ENCODE results near the gene CD300LF.
A peak's percentile ranks its signal among the peaks of the same experiment; 100 is the strongest.

Gene CD300LF

DNA sequence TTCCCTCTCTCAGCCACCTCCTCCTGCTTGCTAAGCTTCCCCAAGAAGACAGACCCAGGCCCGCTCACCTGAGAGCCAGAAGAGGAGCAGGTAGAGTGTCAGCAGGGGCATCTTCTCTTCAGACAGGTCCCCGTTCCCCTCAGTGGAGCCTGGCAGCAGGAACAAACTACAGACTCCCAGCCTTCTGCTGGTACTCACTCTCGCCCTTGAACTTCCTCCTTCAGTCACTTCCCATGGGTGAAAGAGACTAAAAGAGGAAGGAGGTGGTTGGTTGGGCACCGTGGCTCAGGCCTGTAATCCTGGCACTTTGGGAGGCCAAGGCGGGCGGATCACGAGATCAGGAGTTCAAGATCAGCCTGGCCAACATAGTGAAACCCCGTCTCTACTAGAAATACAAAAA is at the start of gene CD300LF:
CD300LF (minus strand) TSS at position 168 of the 400 bp plus-strand sequence; CDS start at position 111, 57 bp downstream.
- DNase-seq, result no peak

DNA sequence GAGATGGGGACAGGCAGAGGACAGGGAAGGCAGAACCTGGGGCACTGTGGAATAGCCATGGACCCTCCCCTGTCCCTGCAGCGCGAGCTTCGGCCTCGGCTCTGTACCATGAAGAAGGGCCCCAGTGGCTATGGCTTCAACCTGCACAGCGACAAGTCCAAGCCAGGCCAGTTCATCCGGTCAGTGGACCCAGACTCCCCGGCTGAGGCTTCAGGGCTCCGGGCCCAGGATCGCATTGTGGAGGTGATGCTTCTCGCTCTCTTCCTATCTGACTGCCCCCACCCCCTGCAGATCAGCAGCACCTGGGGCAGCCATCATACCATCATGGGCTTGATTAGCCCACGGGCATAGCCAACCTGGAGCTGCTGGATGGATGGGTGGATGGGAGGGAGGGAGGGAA is 49.2 kb upstream of the CD300LF start:
- no peak for DNase-seq

DNA sequence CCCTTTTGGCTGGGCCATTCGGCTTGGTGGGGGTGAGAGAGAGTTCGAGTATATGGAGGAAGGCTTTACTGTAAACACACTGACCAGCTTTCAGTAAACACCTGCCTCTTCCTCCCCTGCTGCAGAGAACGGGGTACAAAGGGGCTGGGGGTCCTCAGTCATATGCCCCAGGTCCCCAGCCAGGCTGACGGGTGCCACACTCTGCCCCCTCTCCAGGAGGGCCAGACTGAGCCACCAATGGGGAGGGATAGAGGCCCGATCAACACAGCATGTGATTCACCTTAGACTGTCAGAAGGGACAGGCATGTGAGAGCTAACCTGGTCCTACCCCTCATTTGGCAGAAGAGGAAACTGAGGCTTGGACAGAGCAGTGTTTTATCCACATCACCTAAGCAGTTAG is 48.7 kb upstream of the CD300LF start:
- DNase-seq, result no peak

DNA sequence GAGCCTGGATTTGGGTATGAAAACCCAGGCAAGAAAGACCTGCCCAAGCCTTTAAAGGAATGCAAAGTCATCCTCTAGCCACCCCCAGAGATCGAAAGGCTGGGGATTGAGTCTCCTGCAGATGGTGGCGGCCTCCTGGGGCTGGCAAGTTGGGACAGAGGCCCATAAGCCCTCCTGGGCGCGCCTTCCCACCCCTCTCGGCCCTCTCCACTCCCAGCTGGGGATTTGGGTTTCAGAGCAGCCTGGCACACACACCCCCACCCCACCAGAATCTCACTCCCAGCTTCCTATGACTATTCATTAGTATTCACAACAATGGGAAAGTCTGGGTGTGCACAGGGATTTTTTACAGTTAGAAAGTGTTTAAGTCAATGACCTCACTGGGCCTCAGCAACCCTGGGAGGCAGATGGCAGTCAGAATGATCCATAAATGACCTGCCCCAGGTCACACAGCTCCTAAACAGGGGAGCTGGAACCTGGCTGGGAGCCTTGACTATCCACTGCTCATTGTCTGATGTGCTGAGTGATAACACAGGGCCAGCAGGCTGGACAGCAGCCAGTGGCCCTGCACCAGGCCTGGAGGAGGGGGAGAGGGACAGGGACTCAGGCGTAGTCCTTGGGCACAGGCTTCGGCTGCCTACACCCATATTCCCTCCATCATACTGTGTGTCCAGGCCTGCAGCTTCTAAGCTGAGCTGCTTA is 47.8 kb upstream of the CD300LF start:
- no peak for DNase-seq

DNA sequence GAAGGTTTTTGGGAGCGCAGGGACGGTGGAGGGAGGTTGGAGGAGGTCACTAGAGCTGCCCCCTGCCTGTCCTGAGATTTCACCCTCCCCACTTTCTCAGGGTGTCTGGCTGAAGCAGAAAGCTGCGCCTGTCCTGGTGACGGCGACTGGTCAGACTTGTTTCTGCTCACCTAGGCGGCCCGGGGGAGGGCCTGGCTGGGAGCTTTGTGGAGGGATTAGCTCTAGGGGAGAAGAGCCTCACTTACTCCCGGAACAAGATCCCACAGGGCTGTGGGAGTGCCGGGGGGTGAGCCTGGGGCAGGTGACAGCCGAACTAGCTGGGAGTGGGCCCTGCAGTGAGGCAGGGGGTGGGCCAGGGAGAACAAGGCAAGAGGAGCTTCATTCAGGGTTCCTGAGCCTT is 47.2 kb upstream of the CD300LF start:
- no peak for DNase-seq

DNA sequence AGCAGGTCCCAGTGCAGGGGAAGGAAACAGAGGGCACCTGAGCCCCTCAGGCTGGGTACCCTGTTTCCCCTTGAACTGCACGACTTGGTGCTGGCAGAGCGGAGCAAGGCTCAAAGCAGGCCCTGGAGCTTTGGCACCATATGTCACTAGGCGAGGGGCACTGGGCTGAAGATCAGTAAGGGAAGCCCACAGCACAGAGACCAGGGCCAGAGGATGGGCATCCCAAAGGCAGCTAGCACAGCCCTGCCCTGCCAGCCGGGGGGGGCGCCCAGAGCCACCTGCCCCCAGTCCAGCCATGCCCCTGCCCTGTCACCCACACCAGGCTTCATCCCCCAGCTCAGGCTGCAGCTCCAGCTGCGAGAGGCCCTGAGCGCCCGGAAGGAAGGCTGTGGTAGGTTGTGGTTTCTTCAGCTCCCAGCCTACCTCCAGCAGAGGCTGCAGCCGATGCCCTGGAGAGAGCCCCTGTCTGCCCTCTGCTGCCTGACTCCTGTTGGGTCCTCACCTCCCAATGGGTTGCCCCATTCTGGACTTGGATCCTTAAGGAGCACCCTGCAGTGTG is 46.6 kb upstream of the CD300LF start:
- no peak for DNase-seq

DNA sequence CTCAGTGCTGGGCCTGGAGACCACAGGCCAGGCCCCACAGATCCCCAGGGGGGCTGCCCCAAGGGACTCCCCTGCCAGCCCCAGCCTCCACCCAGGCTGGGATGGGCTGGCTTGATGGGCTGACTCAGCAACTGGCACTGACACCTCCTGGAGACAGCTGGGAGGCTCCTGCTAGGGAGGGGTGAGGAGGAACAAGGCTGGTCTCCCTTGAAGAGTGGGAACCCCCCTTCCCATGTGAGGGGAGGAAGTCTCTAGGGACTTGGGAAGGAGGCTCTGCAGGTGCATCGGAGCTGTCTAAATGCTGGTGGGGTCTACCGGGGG is 46.1 kb upstream of the CD300LF start:
- DNase-seq, result no peak

DNA sequence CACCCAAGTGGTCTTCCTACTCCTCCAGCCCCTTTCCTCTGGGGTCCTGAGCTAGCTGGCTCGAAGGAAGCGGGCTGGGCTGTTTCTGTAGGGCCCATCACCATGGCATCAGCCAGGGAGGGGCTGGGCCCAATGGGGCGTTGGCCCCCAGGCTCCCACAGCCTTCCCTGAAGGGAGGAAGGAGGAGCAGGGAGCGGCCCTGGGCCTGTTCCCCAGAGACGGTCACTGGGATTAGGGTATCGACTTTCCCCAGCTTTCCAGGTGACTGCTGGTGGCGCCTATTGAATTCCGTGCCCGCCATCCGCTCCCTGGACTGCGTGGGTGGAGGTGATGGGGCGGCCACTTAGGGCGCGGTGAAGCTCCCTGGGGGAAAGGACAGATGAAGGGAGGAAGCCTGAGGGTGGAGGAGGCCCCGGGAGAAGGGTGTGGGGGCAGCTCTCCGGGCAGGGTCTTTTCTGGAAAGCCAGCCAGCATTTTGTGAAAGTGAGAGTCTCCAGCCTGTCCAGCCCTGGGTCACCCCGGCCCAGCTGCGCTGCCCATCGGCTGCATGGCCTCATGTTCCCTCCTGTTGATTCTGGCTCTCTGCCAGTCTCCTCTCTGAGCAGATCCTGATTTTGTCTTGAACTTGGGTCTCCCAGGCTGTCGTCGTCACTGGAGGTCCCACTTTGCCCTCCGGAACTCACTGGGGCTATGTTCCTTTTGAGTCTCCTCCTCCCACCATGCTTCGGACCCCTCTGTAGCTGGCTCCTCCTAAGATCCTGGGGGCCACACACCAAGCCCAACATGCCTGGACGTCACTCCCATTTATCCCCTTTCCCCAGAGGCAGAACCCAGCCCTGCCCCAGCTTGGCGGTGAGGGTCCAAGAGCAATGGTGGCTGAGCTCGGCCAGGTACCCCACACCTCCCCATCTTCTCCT is 45.5 kb upstream of the CD300LF start:
- no peak for DNase-seq

DNA sequence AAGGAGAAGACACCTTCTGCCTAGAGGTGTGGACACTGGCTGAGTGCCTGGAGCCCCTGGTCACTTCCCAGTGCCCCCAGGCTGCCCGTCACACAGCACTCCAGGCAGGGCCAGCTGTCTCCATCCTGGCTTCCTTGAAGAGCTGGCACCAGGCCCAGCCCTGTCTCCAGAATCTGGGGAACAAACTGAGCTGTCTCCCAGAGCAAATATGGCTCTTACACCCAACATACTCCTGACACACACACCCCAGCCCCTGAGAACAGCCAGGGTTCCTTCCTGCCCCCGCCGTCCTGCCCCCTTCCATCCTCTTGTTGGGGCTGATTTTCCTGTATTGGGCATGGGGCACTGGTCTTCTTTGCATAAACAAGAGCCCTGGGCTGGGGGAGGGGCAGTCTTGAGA is 44.8 kb upstream of the CD300LF start:
- DNase-seq, result no peak

DNA sequence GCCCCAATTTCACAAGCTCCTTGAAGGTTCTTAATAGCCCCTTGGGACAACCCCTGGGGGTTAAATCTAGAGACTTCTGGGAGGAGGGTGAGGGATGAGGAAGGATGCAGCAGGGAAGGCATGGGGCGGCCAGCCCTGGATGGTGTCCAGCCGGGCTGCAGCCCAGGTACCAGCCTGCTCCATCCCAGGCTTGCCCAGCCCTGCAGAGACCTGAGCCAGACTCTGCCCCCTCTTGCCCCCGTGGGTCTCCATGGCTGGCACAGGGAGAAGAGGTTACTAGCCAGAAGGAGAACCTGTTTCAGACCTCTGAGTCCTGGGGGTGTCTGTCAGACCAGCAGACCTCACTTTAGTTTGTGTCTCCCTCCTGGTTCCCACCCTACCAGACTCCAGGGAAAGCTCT is 44.2 kb upstream of the CD300LF start:
- no peak for DNase-seq

DNA sequence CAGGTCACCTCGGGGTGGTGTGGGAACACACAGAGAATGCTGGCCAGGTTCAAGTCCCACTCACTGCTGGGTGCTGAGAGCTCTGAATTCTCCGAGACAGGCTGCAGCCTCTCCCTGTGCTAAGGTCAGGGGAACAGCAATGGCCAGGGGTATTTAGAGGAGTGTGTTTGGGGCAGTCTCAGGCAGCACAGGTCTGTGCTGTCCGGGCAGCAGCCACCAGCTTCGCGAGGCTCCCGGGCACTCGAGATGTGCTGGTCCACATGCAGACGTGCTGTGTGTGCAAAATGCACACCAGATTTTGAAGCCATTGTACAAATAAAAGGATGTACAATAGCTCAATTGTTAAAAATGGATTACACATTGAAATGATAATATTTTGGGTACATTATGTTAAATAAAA is 42.8 kb upstream of the CD300LF start:
- DNase-seq, result no peak

DNA sequence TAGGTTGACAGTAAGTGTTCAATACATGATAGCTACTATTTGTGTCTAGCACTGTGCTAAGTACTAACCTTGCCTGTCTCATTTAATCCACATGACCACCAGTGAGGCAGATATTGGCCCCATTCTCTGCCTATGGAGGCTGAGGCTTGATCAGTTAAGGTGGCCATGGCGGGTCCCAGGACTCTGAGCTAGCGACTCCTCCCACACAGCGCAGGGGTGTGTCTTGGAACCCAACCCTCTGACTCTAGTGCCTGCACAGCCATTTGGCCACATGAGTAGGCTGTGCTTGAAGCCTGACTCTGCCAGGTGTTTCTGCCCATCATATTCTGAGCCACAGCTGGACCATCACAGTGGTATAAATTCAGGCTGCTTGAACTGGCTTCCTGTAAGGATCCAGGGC is 42.1 kb upstream of the CD300LF start:
- DNase-seq, result no peak

DNA sequence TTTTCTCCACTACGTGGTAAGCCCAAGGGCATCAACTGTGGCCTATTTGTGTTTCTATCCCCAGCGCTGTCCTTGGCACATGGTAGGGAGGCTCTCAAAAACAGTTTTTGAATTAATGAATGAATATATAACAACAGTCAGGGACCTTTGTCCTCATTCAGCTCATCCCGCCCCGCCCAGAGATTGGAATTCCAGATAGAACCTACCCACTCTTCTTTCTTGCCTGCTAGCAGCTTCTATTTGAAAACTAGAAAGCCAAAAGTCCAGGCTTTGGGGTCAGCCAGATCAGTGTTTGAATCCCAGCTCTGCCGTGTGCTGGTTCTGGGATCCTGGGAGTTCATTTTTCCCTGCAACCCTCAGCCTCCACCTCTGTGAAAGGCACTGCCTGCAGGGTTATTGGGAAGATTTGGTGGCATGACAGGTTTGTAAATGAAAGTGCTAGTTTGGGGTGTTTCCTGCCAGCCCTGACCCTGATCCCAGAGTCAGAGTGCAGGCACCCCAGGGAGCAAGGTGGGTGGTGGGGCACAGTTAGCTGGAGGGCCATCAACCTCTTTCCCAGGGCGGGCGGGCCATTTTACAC is 40.2 kb upstream of the CD300LF start:
- no peak for DNase-seq

DNA sequence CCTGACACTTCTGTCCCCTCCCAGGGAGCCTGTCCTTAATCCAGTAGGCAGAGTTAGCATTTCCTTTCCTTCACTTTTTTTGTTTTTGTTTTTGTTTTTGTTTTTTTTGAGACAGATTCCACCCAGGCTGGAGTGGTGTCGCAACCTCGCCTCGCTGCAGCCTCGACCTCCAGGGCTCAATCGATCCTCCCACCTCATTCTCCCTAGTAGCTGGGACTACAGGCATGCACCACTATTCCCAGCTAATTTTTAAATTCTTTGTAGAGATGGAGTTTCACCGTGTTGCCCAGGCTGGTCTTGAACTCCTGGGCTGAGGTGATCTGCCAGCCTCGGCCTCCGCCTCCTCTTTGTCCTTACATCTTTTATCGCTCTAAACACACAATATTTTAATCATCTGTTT is 39.7 kb upstream of the CD300LF start:
- DNase-seq, result no peak

DNA sequence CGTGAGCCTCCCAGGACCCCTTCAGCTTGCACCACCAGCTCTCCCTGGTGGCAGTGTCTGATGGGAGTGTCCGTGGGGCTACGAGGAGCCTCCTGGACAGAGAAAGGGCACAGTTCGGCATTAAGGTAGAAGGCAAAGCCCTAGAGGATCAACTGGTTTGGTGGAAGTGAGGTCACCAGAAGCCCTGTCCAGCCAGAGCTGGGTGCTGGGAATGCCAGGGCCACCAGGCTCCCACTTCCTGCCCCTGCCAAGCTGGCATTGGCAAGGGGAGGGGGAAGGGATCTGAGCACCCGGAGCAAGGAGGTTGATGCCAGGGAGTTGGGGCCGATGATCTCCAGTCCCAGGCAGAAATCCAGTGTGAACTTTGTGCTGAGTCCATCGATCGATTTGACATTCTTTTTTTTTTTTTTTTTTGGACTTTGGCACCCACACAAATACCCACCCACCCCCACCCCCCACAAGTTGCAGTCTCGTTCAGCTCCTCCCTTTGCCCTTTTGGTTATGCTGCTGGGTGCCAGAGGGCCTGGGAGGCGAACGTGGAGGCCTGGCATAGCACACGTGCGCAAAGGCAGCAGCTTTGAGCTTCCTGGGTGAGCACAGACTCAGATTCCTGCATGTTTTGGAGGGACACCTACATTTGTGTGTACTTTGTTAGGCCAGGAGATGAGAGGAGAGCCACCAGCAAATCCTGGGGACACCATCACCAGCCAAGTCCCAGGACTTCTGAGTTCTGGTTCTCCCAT is 37.8 kb upstream of the CD300LF start:
- no peak for DNase-seq

DNA sequence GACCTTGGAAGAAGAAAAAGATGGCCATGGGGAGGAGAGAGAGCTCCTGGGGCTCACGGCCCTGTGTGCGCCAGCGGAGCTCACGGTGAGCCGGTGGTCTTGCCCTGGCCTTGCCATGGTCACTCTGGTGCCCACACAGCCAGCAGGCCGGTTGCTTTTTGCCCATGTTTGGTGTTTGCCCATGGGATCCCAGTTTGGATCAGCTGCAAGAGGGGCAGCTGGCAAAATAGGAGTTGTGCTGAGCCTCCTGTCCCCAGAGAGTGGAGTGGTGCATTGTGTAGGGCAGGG is 37.3 kb upstream of the CD300LF start:
- no peak for DNase-seq

DNA sequence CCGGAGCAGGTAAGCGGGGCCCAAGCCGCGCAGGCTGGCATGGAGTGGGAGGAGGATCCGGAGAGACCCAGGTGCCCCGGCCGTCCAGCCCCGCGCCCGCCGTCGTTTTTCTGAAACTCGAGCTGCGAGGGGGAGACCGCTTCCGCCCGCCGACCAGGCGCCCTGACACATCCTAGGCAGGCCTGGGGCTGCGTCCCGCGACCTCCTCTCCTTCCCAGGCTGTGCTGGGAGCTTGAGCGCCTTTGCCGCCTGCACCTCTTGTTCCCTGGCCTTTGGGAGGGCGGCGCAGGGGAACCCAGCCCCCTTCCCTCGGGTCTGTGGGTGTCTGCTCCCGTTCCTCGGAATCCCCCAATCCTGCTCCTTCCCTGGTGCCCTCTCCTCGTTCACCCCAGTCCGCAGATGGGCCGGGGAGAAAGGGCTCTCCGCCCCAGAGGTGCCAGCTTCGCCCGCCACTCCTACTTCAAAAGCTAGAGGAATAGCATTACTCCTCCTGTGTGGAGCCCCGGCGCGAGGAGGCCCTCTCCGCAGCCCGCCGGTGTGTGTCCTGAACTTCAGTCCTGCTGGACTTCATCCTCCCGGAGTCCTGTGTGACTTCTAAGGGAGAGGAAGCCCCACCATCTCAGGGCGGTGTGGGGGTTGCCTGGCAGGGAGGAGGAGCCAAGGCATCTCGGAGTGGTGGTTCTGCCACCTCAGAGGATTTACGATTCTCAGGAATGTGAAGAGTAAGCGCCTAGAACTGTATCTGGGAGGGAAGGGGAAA is 36.7 kb upstream of the CD300LF start:
- DNase-seq, result peak; percentile 43

DNA sequence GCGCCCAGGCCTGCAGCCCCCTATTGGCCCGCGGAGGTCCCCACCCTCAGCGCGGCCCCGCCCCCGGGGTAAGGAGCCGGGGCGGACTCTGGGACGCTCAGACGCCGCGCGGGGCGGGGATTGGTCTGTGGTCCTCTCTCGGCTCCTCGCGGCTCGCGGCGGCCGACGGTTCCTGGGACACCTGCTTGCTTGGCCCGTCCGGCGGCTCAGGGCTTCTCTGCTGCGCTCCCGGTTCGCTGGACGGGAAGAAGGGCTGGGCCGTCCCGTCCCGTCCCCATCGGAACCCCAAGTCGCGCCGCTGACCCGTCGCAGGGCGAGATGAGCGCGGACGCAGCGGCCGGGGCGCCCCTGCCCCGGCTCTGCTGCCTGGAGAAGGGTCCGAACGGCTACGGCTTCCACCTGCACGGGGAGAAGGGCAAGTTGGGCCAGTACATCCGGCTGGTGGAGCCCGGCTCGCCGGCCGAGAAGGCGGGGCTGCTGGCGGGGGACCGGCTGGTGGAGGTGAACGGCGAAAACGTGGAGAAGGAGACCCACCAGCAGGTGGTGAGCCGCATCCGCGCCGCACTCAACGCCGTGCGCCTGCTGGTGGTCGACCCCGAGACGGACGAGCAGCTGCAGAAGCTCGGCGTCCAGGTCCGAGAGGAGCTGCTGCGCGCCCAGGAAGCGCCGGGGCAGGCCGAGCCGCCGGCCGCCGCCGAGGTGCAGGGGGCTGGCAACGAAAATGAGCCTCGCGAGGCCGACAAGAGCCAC is 36.0 kb upstream of the CD300LF start, which contains the start of gene NHERF1:
NHERF1 (plus strand) TSS at position 100 of the 750 bp plus-strand sequence; CDS start at position 319, 219 bp downstream.
- DNase-seq, result peak; percentile 94

DNA sequence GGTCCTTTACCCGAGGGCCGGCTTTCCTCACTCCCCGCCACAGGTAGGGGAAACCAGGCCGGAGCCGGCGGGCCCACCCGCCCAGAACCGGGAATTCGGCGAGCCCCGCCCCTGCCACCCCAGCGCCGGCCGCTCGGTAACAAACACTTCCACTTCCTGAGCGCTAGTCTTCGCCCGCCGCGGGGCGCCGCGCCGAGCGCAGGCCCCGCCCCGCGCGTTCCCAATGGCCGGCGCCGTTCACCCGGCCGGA is 35.5 kb upstream of the CD300LF start:
- DNase-seq, result no peak

DNA sequence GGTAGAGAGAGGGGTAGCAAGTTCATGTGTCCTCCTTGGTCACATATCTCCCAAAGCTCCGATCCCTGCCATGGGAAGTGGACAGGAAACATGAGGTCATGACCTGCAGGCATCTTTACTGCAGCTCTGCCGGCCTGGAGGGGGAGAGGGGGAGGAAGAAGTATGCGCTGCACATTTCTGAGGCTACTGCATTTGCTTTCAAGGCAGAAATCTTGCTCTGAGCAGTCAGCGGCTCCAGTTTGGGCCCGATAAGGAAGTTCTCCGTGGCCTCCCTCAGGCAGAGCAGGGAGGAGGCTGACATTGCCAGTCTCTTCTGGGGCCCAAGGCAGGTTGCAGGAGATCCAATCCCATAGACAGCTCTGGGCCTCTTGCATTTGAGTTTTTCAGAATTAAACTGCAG is 34.2 kb upstream of the CD300LF start:
- no peak for DNase-seq

DNA sequence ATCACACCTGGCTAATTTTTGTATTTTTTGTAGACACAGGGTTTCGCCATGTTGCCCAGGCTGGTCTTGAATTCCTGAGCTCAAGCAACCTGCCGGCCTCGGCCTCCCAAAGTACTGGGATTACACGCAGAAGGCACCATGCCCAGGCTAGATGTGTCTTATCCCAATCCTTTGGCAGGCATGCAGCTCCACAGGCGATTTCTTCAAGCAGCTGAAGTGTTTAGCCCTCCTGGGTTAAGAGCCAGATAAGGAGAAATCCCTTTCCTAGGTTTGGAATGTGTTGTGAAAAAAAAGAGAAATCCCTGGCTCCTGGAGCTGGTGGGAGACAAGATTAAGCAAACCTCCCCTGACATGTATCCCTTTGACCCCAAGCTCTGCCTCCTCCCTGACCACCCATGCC is 33.7 kb upstream of the CD300LF start:
- DNase-seq, result no peak
